ENCODE data around the gene FOXC1. TPM values are rescaled to one million over a fixed set of nuclear protein-coding genes. Genes with fewer than 3 reads are reported as not detected.

The FOXC1 gene
- total RNA-seq, 1 experiment from 2014 or later, result not detected

DNA sequence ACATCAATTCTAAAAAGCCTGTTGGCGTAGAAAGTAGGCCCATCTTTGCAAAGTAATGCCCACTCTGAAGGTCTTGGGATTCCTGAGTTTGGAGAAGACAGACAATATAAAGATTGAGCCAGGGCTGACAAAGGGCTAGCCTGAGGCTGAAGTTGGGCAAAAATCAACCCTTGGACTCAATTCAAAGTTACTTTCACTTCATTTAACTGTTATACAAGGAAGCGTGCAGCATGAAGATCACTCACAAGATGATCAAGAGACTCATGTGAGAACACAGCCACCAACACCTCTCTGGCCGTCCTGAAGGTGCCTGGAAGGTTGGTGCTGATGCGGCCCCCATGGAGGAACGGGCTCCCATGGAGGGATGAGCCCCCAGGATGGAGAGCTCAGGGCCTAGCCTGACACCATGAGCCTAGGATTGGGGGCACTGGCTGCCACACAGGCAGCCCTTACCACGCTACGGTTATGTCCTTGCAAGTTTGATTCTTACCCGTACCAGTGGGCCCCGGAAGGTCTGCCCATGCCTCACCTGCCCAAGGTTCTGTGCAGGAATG, 26.6 kb downstream of the FOXC1 start:
- no CpG with 5 or more reads among the region's 9 CpGs for WGBS (ENCODE audit: extremely low coverage, insufficient read length, low lambda C conversion rate)
- no peaks in the 10 kb centered on the region for H3K9me3 Mint-ChIP-seq

More for the DNA sequence above, 26.6 kb downstream of the FOXC1 start:
- no peak overlapping the region for H3K4me2 ChIP-seq (ENCODE audit: insufficient read depth, insufficient read length, low read length)
- no peak overlapping the region for H3K9ac ChIP-seq (ENCODE audit: extremely low read depth, insufficient read length, low read length)
- no peak overlapping the region for H3K4me3 Mint-ChIP-seq
- no peak overlapping the region for H4K91ac ChIP-seq (ENCODE audit: insufficient read length, low read depth, low read length)
- H4K8ac ChIP-seq (replicated peaks; ENCODE audit: insufficient read length, low read depth, low read length), result no peak overlapping the region
- no peak overlapping the region for H2AFZ ChIP-seq (ENCODE audit: low read length)
- no peaks in the 10 kb centered on the region for H3K79me2 ChIP-seq (ENCODE audit: insufficient read depth, low read length)
- no peak overlapping the region for H2BK120ac ChIP-seq (ENCODE audit: low read depth, low read length, poor library complexity, severe bottlenecking)
- no peak overlapping the region for H3K56ac ChIP-seq (ENCODE audit: insufficient read length, low read depth, low read length)
- H3K23ac ChIP-seq (ENCODE audit: insufficient read length, low read depth, low read length), result no peak overlapping the region
- no peaks in the 10 kb centered on the region for H3K4me1 ChIP-seq (ENCODE audit: insufficient read depth, low read length)
- H2BK5ac ChIP-seq (ENCODE audit: insufficient read length, low read length), result no peak overlapping the region
- no peaks in the 10 kb centered on the region for H3K4me1 Mint-ChIP-seq
- H2BK20ac ChIP-seq (ENCODE audit: low read depth, low read length, poor library complexity, severe bottlenecking), result no peak overlapping the region
- TF ChIP-seq, protein P1, sequence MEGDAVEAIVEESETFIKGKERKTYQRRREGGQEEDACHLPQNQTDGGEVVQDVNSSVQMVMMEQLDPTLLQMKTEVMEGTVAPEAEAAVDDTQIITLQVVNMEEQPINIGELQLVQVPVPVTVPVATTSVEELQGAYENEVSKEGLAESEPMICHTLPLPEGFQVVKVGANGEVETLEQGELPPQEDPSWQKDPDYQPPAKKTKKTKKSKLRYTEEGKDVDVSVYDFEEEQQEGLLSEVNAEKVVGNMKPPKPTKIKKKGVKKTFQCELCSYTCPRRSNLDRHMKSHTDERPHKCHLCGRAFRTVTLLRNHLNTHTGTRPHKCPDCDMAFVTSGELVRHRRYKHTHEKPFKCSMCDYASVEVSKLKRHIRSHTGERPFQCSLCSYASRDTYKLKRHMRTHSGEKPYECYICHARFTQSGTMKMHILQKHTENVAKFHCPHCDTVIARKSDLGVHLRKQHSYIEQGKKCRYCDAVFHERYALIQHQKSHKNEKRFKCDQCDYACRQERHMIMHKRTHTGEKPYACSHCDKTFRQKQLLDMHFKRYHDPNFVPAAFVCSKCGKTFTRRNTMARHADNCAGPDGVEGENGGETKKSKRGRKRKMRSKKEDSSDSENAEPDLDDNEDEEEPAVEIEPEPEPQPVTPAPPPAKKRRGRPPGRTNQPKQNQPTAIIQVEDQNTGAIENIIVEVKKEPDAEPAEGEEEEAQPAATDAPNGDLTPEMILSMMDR (conservative IDR thresholded peaks at IDR 0.05), result no peak
- no peak for DNase-seq
- no peak overlapping the region; a peak in 1 of 7 replicates for H3K27ac Mint-ChIP-seq
- no peaks in the 10 kb centered on the region for H4K20me1 ChIP-seq (ENCODE audit: control insufficient read depth, insufficient read depth, insufficient read length)
- peaks cover 46% of the 10 kb centered on the region for H3K27me3 Mint-ChIP-seq (ENCODE audit: low read depth)
- H4K5ac ChIP-seq (ENCODE audit: insufficient read length, low read depth, low read length), result no peak overlapping the region
- no peaks in the 10 kb centered on the region for H3K79me1 ChIP-seq (ENCODE audit: insufficient read depth, low read depth, low read length, poor library complexity, severe bottlenecking)
- H3K14ac ChIP-seq (ENCODE audit: insufficient read depth, low read length), result no peak overlapping the region; the same call in 1 of the 2 replicates
- no peaks in the 10 kb centered on the region for H3K23me2 ChIP-seq (ENCODE audit: insufficient read length, low read depth, low read length, poor library complexity, severe bottlenecking)
- H3K27ac ChIP-seq (ENCODE audit: insufficient read length, low read depth, low read length), result no peak overlapping the region
- H3K18ac ChIP-seq (ENCODE audit: insufficient read length, low read depth, low read length), result no peak overlapping the region
- no peak overlapping the region for H2BK12ac ChIP-seq (ENCODE audit: insufficient read length, low read depth, low read length)
- H3K27me3 ChIP-seq (ENCODE audit: insufficient read depth, low read length), result no peaks in the 10 kb centered on the region
- H3K36me3 Mint-ChIP-seq (ENCODE audit: insufficient read depth in 1 of 3, low read depth in 3 of 3), result no peaks in the 10 kb centered on the region
- H2BK15ac ChIP-seq (ENCODE audit: low read depth, low read length), result no peak overlapping the region
- H3K9me3 ChIP-seq (ENCODE audit: control insufficient read depth, low read depth, low read length), result no peaks in the 10 kb centered on the region
- no peak overlapping the region for H3T11ph ChIP-seq (ENCODE audit: low read length)
- no peak overlapping the region for H2AK5ac ChIP-seq (ENCODE audit: insufficient read length, low read length)
- H3K4ac ChIP-seq (ENCODE audit: low read depth, low read length), result no peak overlapping the region

All from H9 (cell line).